ENCODE measurements around the gene MCM7.

The MCM7 gene

DNA sequence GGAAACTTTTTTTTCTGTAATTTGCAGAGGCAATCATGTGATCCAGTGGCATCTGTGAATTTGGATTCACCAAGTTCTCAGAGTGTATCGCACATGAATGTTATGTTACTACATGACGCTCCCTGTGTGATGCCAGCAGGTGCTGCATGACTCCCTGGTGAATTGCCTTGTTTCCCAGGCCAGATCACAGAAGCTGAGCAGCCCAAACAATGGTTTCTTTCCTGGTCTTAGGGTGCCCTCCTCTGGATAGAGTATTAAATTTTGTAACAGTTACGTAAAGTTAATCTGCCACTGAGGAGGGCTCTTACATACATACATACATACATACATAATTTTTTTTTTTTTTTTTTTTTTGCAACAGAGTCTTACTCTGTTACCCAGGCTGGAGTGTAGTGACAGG is 48.0 kb downstream of the MCM7 start:
- TF ChIP-seq, protein P1, sequence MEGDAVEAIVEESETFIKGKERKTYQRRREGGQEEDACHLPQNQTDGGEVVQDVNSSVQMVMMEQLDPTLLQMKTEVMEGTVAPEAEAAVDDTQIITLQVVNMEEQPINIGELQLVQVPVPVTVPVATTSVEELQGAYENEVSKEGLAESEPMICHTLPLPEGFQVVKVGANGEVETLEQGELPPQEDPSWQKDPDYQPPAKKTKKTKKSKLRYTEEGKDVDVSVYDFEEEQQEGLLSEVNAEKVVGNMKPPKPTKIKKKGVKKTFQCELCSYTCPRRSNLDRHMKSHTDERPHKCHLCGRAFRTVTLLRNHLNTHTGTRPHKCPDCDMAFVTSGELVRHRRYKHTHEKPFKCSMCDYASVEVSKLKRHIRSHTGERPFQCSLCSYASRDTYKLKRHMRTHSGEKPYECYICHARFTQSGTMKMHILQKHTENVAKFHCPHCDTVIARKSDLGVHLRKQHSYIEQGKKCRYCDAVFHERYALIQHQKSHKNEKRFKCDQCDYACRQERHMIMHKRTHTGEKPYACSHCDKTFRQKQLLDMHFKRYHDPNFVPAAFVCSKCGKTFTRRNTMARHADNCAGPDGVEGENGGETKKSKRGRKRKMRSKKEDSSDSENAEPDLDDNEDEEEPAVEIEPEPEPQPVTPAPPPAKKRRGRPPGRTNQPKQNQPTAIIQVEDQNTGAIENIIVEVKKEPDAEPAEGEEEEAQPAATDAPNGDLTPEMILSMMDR (IDR thresholded peaks at IDR 0.05; ENCODE audit: low read depth, low read length, missing control alignments), result no peak
- H3K4me3 ChIP-seq (ENCODE audit: low read depth, low read length), result no peak overlapping the region
- peak; percentile 10 for DNase-seq (ENCODE audit: low read depth)

DNA sequence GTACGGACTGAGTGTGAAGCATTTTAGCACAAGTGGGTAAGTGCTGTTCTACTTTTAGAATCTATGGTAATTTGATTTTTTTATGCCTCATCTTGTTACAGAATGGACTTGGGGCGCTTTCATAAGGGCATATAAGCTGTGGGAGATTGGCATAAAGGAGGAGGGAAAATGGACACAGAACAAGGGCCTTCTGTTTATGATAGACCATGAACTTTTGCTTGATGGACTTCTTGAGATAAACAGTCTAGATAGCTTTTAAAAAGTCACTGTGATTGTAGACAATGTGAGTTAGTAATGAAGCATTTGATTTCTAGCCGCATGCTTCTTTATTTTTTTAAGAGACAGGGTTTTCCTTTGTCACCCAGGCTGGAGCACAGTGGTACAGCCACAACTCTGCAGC is 49.6 kb downstream of the MCM7 start:
- no peak overlapping the region for H3K4me3 ChIP-seq (ENCODE audit: low read depth, low read length)
- TF ChIP-seq, protein P1 (IDR thresholded peaks at IDR 0.05; ENCODE audit: low read depth, low read length, missing control alignments), result no peak
- DNase-seq (ENCODE audit: low read depth), result no peak

DNA sequence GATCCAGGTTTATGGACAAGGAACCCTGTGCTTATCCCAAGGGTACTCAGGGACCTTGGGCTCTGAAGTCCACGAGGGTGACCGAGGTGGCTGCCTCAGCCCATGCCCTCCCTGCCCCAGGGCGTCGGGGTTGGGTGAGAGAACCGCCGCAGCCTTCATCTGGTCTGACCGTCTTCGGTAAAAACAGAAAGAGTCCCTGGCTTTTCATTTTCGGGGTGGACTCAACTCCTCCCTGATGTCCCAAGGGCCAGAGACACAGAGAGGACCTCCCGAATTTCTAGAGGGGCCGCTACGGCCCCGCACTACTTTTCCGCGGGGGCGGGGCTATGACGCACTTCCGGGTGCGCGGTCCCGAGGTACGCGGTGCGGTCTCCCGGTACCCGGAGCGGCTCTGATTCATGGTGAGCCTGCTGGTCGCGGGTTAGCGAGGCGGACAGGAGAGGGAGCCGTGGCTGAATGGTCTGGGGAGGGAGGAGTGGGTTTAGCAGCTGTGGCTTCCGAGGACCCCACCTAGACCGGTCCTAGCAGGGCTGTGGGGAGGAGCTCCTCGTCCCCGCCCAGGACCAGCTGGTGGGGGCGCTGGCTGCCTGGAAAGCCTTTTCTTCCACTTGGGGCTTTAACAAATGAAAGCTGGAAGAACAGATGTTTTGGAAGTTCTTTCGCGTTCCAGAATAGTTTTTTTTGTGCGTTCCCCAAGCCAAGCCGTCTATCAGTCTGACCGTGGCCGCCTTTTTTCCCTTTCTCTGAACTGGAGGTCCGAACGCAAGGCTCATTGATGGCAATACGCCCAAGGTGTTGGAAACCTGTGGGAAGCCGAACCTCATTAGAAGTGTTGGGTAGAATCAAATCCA is 51.5 kb downstream of the MCM7 start, which contains the start of gene ZSCAN21:
Gene ZSCAN21 (plus strand): TSS at position 334 of the 851 bp plus-strand sequence. CDS start 7,233 bp downstream, outside the sequence.
- peak within 1 kb of the TSS; percentile 65 for H3K4me3 ChIP-seq (ENCODE audit: low read depth, low read length)
- TF ChIP-seq, protein P1 (IDR thresholded peaks at IDR 0.05; ENCODE audit: low read depth, low read length, missing control alignments), result no peak
- DNase-seq (ENCODE audit: low read depth), result peak; percentile 21

DNA sequence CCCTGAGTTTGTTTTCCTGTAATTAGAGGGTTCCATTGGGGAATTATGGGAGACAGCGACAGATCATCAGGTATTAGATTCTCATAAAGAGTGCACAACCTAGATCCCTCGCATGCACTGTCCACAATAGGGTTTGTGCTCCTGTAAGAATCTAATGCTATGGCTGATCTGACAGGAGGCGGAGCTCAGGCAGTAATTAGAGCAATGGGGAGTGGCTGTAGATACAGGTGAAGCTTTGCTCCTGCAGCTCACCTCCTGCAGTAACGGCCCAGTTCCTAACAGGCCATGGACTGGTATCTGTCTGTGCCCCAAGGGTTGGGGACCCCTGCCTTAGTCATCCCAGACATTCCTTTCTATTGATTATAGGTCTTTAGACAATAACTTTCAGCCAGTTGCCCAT is 52.5 kb downstream of the MCM7 start:
- H3K4me3 ChIP-seq (ENCODE audit: low read depth, low read length), result no peak overlapping the region
- TF ChIP-seq, protein P1 (IDR thresholded peaks at IDR 0.05; ENCODE audit: low read depth, low read length, missing control alignments), result no peak
- DNase-seq (ENCODE audit: low read depth), result no peak

DNA sequence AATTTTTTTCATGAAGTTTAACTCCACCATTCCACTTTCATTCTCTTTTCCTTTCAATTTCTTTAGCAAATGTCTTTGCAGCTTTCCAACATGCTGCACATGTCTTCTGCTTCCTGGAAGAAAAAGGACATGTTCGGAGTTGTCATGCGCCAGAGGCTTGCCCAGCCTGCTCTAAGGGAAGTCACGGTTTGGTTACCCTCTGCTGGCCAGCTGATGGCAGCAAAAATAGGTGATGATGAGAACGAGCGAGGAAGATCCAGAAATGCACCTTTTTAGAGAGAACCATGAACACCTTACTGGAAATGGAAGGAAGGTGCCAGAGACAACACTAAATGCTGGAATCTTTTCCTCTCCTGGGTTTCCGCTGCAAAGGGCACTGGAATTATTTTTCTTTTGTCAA is 56.5 kb downstream of the MCM7 start:
- no peak overlapping the region for H3K4me3 ChIP-seq (ENCODE audit: low read depth, low read length)
- TF ChIP-seq, protein P1 (IDR thresholded peaks at IDR 0.05; ENCODE audit: low read depth, low read length, missing control alignments), result peak; percentile 31
- peak; percentile 22 for DNase-seq (ENCODE audit: low read depth)

All from GM12864 (cell line).